Caco-2 (cell line): ENCODE measurements around the gene AP3S1. TPM values are rescaled to one million over a fixed set of nuclear protein-coding genes. Genes with fewer than 3 reads are reported as not detected.
"Not testable (repeated sequence)": the region's sequence is repeated elsewhere in the genome, so short reads cannot be mapped to it uniquely, and the experiment has no call there.

Source experiments
- BruUV-seq: library from RNA; stranded (reverse); fragments of 400-500 nt; replicated peaks from 2 replicates; lab custom pipeline; 2021; lab: Mats Ljungman, UMichigan
- CTCF ChIA-PET: fragments of 300-600 bp; sonication (Branson Sonifier 250); formaldehyde crosslinking; loops from one replicate; lab custom pipeline; 2022; ENCODE audit warnings: antibody characterized with exemption; lab: Charles Lee
- POLR2A ChIA-PET: fragments of 300-600 bp; sonication (Branson Sonifier 250); formaldehyde crosslinking; loops from one replicate; lab custom pipeline; 2022; ENCODE audit warnings: antibody characterized with exemption; lab: Charles Lee
- DNase-seq, 2 experiments: peaks; one replicate each; pipeline versions ENCODE4 v3.0.0 to v3.0.0-alpha.2; 2020 to 2022
- H3K27me3 ChIP-seq: replicated peaks from 2 replicates; pipeline ENCODE4 v1.6.0; 2011; ENCODE audit warnings: low read length; ENCODE audit not compliant: control insufficient read depth, insufficient read depth
- H3K36me3 ChIP-seq: 2 replicates; pipeline ENCODE4 v1.5.1; 2011; ENCODE audit warnings: low read length; ENCODE audit not compliant: control insufficient read depth, insufficient read depth
- H3K4me1 ChIP-seq: fragments of 250-450 bp; sonication (Bioruptor Pico); 2 replicates; pipeline ENCODE4 v1.5.1; 2020; ENCODE audit warnings: mild to moderate bottlenecking
- H3K4me3 ChIP-seq: 2 replicates; pipeline ENCODE4 v1.5.1; 2011; ENCODE audit warnings: low read depth, mild to moderate bottlenecking, control low read depth, low read length
- H3K9me3 ChIP-seq: fragments of 250-450 bp; sonication (Bioruptor Pico); 2 replicates; pipeline ENCODE4 v1.5.1; 2020; ENCODE audit warnings: mild to moderate bottlenecking, moderate library complexity
- H3K27ac Mint-ChIP-seq: one replicate; pipeline ENCODE4 v1.8.0; 2022; ENCODE audit warnings: mixed read lengths; ENCODE audit not compliant: unreplicated experiment
- H3K27me3 Mint-ChIP-seq: one replicate; pipeline ENCODE4 v1.8.0; 2022; ENCODE audit warnings: mixed read lengths; ENCODE audit not compliant: insufficient read depth, unreplicated experiment
- H3K36me3 Mint-ChIP-seq: one replicate; pipeline ENCODE4 v1.8.0; 2022; ENCODE audit warnings: mild to moderate bottlenecking, mixed read lengths; ENCODE audit not compliant: insufficient read depth, unreplicated experiment
- H3K4me1 Mint-ChIP-seq: one replicate; pipeline ENCODE4 v1.8.0; 2022; ENCODE audit warnings: low read depth, mixed read lengths; ENCODE audit not compliant: unreplicated experiment
- H3K4me3 Mint-ChIP-seq: one replicate; pipeline ENCODE4 v1.8.0; 2022; ENCODE audit warnings: mild to moderate bottlenecking, moderate library complexity, mixed read lengths; ENCODE audit not compliant: unreplicated experiment
- H3K9me3 Mint-ChIP-seq: one replicate; pipeline ENCODE4 v1.8.0; 2022; ENCODE audit warnings: mixed read lengths; ENCODE audit not compliant: unreplicated experiment
- CTCF ChIP-seq, 2 experiments: fragments of 200-600 bp in 1 of 2; IDR thresholded peaks; 1 replicate in 1 of 2; 2 replicates in 1 of 2; pipeline versions ENCODE4 v1.5.1 to v1.8.0; 2011 to 2022; ENCODE audit warnings: antibody characterized with exemption in 1 of 2, control low read depth in 1 of 2, inconsistent platforms in 1 of 2, low read depth in 1 of 2, low read length in 1 of 2, mild to moderate bottlenecking in 1 of 2, moderate library complexity in 1 of 2; ENCODE audit not compliant: insufficient read depth in 1 of 2, severe bottlenecking in 1 of 2, unreplicated experiment in 1 of 2
- intact Hi-C: fragments of 100-400 bp; cut with micrococcal nuclease; formaldehyde crosslinking; loops from one replicate; pipeline ENCODE4 v1.10.0; 2022; ENCODE audit not compliant: unreplicated experiment
- total RNA-seq: library from RNA; stranded (reverse); gene quantifications from 2 replicates; pipeline ENCODE4 v1.2.3, GENCODE V29; 2022

Gene AP3S1
- total RNA-seq, 1 experiment from 2014 or later: 104 TPM

GRCh38 chr5:115801984-115802383 lies 39.8 kb upstream of the AP3S1 start:
- H3K4me3 Mint-ChIP-seq: no peak overlapping the region
- BruUV-seq: no TSS peak
- ChIA-PET CTCF (no interaction called here), POLR2A (no interaction called here)
- Histone ChIP-seq H3K9me3 (no peaks in the 10 kb centered on the region), H3K4me1 (peaks cover 21% of the 10 kb centered on the region), H3K36me3 (no peaks in the 10 kb centered on the region), H3K27me3 (no peaks in the 10 kb centered on the region), H3K4me3 (no peak overlapping the region)
- DNase-seq: no peak
- no peaks in the 10 kb centered on the region for H3K36me3 Mint-ChIP-seq
- H3K27ac Mint-ChIP-seq: no peak overlapping the region
- H3K4me1 Mint-ChIP-seq: peaks cover 8% of the 10 kb centered on the region
- intact Hi-C loops: no loop called here
- no peak for TF ChIP-seq CTCF (IDR thresholded peaks at IDR 0.05; ENCODE audit: insufficient read depth in 1 of 2, low read depth in 1 of 2, low read length in 1 of 2, severe bottlenecking in 1 of 2, unreplicated experiment in 1 of 2)
- H3K9me3 Mint-ChIP-seq: peaks cover under 1% of the 10 kb centered on the region
- no peaks in the 10 kb centered on the region for H3K27me3 Mint-ChIP-seq

- Mint-ChIP-seq H3K36me3 (no peaks in the 10 kb centered on the region), H3K27ac (peak overlapping the region; percentile 72), H3K9me3 (peaks cover 12% of the 10 kb centered on the region), H3K4me3 (peak overlapping the region; percentile 23), H3K4me1 (peaks cover 15% of the 10 kb centered on the region), H3K27me3 (no peaks in the 10 kb centered on the region)
- Histone ChIP-seq H3K4me3 (no peak overlapping the region), H3K4me1 (peaks cover 28% of the 10 kb centered on the region), H3K9me3 (no peaks in the 10 kb centered on the region), H3K27me3 (no peaks in the 10 kb centered on the region), H3K36me3 (no peaks in the 10 kb centered on the region)
- DNase-seq: peak in 1 of 2 experiments; percentile 34
- ChIA-PET POLR2A (interaction anchor here (0.8 kb wide), 1 partner anchor 264 kb away, joined by 3 read pairs; no protein-coding TSS in a partner anchor), CTCF (no interaction called here)
- intact Hi-C loops: loop anchor here (2.0 kb wide), 1 partner anchor 20 kb away; no protein-coding TSS in a partner anchor
- no TSS peak for BruUV-seq
- no peak for TF ChIP-seq CTCF (IDR thresholded peaks at IDR 0.05; ENCODE audit: insufficient read depth in 1 of 2, low read depth in 1 of 2, low read length in 1 of 2, severe bottlenecking in 1 of 2, unreplicated experiment in 1 of 2)
Observed at GRCh38 chr5:115806986-115807653, 34.6 kb upstream of the AP3S1 start.

DNA sequence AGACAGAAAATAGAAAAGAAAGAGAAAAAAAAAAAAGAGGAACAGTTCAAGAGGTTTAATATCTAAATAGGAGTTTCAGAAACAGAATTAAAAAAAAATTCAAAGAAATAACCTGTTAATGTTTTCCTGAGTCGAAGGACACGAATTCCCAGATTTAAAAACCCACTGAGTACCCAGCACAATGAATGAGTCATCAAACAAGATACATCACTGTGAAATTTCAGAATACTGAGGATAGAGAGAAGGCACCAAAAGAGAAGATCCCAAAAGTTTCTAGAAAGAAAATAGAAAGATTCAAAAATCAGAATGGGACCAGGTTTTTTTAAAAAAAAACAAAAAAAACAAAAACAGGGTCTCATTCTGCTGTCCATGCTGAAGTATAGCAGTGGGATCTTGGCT lies 34.1 kb upstream of the AP3S1 start:
- no TSS peak for BruUV-seq
- Mint-ChIP-seq H3K4me1 (peaks cover 15% of the 10 kb centered on the region), H3K4me3 (peak overlapping the region; percentile 23), H3K27me3 (no peaks in the 10 kb centered on the region), H3K27ac (peak overlapping the region; percentile 72), H3K9me3 (peaks cover 12% of the 10 kb centered on the region), H3K36me3 (no peaks in the 10 kb centered on the region)
- H3K4me1 ChIP-seq: peaks cover 28% of the 10 kb centered on the region
- no peak overlapping the region for H3K4me3 ChIP-seq
- no peak for TF ChIP-seq CTCF (IDR thresholded peaks at IDR 0.05; ENCODE audit: insufficient read depth in 1 of 2, low read depth in 1 of 2, low read length in 1 of 2, severe bottlenecking in 1 of 2, unreplicated experiment in 1 of 2)
- intact Hi-C loops: loop anchor here (2.0 kb wide), 1 partner anchor 19 kb away; no protein-coding TSS in a partner anchor
- H3K27me3 ChIP-seq: no peaks in the 10 kb centered on the region
- ChIA-PET POLR2A (no interaction called here), CTCF (no interaction called here)
- no peaks in the 10 kb centered on the region for H3K36me3 ChIP-seq
- no peaks in the 10 kb centered on the region for H3K9me3 ChIP-seq
- DNase-seq: no peak

DNA sequence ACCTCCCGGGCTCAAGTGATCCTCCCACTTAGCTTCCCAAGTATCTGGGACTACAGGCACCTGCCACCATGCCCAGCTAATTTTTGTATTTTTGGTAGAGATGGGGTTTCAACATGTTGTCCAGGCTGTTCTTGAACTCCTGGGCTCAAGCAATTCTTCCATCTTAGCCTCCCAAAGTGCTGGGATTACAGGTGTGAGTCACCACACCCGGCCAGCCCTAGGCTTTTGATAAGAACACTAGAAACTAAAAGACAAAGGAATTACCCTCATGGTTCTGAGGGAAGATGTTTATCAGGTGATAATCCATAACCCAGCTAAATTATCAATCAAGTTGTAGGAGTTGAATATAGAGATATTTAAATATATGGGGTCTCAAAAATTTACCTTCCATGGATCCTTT lies 33.7 kb upstream of the AP3S1 start:
- POLR2A ChIA-PET, H3K27ac Mint-ChIP-seq, intact Hi-C loops, CTCF ChIA-PET, DNase-seq, H3K4me3 Mint-ChIP-seq, H3K27me3 Mint-ChIP-seq, BruUV-seq, H3K27me3 ChIP-seq, H3K4me3 ChIP-seq, H3K36me3 ChIP-seq, H3K9me3 ChIP-seq, H3K36me3 Mint-ChIP-seq: not testable (repeated sequence)
- peaks cover 12% of the 10 kb centered on the region for H3K9me3 Mint-ChIP-seq
- H3K4me1 Mint-ChIP-seq: peaks cover 15% of the 10 kb centered on the region
- H3K4me1 ChIP-seq: peaks cover 28% of the 10 kb centered on the region
